Retina (tissue), 1 donor: Measurements from ENCODE around the gene COL5A1.
"Not testable (repeated sequence)": the region's sequence is repeated elsewhere in the genome, so short reads cannot be mapped to it uniquely, and the experiment has no call there.

Experiments
- DNase-seq: peaks from one replicate; pipeline ENCODE4 v3.0.0-alpha.2; 2016

The COL5A1 gene

DNA sequence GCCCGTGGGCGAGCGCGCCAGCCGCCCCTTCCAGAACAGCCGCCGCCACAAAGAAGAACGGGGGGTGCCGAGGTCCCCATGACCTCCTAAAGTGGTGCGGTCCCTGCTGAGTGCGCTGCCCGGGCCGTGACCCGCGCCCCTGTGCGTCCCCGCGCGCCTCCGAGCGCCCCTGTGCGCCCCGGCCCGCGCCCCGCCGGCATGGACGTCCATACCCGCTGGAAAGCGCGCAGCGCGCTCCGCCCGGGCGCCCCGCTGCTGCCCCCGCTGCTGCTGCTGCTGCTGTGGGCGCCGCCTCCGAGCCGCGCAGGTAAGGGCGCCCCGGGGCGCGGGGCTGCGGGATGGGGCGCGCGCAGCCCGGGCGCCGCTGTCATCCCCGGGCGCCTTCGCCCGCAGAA, 384 bp downstream of the COL5A1 start:
- no peak for DNase-seq

DNA sequence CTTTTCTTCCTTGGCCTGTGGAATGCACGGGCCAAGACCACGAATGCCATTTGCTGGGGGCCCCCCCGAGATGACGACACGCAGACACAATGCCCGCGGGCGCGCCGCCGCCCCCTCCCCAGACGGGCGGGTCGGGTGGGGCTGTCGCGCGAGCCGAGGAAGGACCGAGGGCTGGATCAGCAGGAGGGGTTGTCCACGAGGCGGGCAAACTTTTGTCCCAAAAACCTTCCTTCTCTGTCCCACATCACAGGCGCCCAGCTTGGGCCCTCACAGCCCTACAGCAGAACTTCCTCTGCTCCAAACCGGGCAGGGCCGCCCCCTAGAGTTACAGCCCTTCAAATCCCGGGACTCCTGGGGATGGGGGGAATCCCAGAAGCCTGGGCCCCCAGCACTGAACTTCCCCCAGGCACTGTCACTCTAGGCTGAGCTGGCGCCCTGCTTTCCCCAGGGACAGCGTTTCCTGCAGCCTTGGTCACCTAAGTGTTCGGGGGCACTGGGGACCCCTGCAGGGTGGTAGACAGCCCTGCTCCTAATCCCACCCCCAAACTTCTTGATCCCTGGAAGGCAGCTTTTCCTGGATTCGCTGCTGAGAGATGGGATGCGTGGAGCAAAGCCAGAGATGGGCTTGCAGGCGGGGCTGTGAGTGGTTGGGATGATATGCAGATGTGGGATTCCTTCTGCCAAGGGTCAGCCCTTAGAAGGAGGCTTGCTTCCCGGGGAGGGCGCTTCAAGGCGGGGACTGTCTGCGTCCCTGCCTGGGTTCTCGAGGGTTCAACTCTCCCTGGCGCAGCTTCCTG, 980 bp downstream of the COL5A1 start:
- peak; percentile 51 for DNase-seq

DNA sequence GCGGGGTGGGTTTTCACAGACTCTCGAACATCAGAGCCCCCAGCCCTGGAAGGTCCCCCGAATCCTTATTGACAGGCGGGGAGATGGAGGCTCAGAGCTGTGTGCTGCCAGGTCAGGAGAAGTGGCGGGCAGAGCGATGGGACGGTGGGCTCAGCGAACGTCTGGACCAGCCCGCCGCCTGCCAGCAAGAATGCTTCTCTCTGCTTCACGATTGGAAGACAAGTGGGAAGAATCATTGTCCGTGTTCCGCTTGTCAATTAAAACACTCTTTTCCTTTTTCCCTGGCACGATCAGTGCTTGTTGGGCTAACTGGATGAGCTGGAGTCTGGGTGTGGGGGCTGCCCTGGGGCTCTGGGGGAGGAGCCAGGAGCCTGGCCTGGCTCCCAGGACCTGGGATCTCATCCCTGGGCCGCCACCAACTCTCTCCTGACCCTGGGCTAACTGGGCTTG, 1.6 kb downstream of the COL5A1 start:
- peak; percentile 28 for DNase-seq

DNA sequence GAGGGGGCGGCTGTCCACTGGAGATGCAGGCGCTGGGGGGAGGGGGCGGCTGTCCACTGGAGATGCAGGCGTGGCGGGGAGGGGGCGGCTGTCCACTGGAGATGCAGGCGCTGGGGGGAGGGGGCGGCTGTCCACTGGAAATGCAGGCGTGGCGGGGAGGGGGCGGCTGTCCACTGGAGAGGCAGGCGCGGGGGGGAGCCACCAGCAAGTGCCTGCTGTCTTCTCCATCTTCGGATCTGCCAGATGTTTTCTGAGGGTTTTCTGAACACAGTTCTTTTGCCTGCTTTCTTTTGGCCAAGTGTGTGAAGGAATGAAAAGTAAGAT, 2.8 kb downstream of the COL5A1 start:
- not testable (repeated sequence) for DNase-seq

DNA sequence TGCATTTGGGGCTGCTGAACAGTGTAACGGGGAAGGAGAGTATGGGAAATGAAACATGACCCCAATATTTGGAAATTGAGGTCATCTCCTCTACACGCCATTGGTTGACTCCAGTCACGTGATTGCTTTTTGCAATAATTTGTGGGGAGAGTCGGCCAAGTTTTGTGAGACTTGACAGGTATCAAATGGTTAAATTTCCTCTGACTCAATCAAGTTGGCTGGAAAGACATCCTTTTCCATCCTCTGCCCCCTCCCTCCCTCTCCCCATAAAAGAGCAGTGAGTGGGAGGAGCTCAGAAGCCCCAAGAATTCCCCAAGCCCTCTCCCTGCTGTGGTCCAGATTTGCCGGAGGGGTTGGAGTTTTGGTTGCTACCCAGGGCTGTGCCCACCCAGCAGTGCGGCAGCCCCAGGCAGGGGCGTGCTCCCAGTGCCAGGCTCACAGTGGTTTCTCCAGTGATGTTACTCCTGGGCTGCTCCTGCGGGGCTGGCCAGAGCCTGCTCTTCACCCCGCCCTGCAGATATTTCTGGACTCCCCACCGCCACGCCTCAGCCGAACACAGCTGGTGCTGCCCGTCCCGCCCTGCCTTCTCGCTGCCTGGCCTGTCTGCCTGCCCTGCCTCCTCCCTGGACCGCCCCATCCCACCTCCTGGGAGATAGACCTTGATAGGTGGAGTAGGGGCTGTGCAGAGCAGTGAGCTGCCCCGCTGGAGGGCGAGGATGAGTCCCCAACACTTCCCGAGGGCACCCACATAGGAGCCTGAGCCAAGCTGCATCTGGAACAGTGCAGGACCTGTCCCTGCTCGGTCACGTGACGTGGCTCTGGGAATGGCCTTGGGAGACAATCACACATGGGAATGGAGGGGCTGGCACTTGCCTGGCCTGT, 3.4 kb downstream of the COL5A1 start:
- peak; percentile 39 for DNase-seq

DNA sequence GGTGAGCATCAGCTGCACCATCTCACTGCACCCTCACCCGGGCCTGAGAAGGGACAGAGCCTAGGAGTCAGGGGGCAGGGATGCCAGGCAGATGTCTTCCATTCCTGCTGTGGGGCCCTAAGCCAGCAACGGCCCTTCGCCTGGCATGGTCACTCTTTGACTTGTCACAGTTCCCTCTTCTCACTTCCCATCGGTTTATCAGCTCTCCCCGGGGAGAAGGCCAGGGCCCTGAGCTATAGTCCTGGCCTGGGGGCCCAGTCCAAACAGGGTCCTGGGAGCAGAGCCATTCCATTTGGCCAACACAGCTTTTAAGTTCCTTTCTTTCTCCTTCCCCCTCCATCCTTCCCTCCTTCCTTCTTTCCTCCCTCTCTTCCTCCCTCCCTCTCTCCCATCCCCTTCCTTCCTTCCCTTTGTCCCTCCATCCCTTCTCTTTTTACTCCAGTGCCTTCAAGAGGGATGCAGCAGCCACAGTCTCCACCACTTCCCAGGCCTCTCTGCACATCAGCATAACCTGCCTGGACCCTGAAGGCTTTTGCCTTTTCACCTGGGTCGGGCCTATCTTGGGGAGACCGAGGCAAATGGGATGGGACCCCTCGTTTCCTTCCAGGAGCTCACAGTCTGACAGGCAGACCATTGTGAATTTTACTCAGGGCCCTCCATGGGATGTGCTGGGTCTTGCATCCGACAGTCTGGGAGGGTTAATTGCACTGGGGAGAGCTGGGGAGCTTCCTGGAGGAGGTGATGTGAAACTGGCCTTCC, 4.2 kb downstream of the COL5A1 start:
- no peak for DNase-seq

DNA sequence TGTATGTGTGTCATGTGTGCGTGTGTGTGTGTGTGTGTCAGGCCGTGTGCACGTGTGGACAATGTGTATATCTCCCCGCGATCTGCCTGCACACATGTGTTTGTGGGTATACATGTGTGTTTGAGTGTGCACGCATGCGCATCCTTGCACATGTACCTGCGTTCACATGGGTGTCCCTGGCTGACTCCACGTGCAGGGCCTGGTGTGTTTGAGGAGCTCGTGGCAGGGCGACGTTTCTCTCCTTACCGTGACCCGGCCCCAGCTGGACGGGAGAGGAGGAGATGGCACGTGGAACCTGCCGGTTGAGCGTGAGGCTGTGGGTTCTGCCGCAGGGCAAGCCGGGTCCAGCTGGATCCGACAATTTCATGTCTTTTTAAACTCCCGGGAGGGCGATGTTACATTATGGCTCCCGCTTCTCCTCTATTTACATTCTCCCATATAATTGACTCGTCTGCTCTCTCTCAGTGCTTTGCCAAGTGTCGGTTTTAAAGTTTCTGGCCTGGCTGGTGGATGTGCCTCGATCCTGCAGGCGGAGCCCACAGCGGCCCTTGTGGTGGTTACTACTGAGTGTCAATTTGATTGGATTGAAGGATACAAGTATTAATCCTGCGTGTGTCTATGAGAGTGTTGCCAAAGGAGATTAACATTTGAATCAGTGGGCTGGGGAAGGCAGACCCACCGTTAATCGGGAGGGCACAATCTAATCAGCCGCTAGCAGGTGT, 5.9 kb downstream of the COL5A1 start:
- no peak for DNase-seq

DNA sequence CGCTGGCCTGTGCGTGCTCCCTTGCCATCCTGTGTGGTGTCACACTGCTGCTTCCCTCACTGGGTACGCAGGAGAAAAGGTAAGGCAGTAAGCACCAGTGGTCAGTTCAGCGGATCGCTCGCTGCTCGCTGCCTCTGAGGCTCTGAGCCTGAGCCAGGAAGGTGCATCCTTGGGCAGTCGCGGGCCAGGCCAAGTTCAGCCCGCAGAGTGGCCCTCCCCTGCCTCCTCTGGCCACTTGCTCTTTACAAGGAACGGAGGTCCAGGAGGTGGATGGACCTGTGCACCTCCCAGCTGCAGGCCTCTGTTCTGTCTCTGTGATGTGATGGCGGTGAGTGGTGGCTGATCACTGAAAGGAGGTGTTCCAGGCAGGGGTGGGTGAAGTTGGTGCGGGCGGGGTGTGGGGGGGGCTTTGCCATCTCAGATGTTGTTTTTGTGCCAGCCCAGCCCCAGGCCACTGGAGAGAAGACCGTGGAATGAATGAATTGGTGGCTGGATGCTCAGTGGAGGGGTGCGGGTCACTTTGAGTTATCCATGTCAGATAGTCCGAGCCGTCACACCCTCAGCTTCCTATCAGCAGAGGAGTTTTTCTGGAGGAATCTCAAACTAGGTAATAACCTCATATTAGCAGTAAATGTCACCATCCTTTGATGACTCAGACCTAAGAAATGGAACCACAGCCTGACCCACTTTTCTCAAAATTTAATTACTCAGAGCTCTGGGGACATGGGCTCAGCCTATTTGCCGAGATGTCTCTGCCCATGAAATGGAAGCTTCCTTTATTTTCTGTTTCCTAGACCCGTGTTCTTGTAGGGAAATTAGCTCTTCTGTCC, 7.3 kb downstream of the COL5A1 start:
- DNase-seq = no peak

DNA sequence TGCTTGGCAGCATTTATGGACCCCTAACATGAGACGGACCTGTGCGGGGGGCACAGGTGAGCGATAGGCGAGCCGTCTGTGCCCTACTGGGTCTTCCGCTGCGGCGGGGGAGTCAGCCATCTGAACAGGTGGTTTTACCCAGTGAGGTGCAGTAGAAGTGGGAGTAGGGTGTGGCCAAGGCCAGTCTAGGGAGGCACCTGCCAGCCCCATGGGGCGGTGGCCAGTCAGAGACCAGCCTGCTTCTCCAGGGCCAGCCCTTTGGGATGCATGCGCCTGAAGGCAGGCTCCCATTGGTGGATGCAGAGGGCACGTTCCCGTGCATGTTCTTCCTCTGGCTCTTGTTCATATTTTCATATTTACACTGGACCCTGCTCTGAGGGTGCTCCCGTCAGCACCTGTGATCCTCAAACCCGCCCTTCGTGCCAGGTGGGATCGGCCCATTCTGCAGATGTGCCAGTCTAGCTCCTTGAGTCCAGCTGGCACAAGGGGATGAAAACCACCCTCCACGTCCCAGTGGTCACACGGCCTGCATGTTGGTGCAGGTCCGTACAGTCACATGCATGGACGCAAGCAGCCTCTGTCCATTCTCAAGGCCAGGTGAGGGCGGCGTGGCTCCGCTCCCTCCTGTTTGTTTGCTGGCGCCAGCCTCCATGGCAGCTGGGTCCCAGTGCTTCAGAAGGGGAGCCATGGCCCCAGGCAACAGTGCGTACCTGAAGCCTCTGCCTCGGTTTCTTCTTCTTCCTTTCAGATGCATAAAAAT, 9.0 kb downstream of the COL5A1 start:
- DNase-seq = no peak

DNA sequence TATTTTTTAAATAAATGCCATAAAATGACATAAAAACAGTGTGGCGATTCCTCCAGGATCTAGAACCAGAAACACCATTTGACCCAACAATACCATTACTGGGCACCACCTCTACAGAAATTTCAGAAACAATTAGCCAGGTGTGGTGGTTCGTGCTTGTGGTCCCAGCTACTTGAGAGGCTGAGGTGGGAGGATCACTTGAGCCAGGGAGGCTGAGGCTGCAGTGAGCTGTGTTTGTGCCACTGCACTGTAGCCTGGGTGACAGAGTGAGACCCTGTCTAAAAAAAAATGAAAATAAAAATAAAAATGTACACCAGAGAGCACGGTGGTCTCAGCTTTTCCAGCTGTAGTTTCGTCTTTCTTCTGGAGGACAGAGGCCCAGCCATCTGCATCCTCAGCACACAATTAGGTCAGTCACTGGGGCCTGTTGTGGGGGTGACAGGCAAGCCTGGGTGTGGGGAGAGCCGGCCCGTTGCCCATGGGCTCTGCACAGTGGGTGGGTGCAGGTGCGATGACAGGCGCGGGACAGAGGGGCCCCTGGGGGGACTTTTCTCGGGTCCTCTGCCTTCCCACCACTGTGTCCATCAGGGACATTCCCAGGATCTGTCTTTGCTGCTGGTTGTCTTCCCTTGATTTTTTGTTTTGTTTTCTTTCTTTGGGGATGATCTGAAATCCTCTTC, 9.8 kb downstream of the COL5A1 start:
- no peak for DNase-seq

DNA sequence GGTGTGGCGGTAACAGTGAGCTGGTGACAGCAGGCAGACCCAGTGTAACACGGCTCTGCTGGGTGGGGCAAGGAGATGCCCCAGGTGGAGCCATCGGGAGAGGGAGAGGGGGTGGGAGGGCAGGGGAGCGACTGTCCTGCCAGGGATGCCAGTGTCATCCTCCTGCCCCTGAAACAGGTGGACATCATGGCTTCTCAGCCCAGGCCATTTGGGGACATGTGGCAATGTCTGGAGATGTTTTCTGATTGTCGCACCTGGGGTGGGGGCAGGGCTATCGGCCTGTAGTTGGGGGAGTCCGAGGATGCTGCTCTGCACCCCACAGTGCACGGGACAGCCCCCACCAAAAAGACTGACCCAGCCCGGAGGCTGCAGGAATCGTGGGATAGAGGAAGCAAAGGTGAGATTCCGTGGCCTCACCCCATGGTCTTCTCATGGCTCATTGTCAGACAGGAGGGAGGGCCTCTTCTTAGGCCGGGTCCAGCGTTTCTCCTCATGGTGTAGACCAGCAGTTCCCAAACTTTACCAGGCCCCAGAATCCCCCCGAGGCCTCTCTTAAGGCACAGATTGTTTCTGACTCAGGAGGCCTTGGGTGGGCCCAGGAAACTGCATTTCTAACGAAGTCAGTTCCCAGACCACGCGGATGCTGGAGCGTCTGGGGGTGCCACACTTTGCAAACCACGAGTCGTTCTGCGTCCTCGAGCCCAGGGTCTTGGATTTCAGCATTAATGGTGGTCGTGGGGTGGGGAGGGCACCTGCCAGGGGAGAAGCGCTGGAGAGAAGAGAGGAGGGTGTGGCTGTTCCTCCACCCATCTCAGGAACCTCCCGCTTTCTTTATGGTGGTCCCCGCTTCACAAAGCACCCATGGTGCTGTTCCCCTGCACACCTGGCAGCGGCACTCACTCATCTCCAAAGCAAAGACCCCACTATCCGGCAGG, 11.0 kb downstream of the COL5A1 start:
- DNase-seq = no peak

DNA sequence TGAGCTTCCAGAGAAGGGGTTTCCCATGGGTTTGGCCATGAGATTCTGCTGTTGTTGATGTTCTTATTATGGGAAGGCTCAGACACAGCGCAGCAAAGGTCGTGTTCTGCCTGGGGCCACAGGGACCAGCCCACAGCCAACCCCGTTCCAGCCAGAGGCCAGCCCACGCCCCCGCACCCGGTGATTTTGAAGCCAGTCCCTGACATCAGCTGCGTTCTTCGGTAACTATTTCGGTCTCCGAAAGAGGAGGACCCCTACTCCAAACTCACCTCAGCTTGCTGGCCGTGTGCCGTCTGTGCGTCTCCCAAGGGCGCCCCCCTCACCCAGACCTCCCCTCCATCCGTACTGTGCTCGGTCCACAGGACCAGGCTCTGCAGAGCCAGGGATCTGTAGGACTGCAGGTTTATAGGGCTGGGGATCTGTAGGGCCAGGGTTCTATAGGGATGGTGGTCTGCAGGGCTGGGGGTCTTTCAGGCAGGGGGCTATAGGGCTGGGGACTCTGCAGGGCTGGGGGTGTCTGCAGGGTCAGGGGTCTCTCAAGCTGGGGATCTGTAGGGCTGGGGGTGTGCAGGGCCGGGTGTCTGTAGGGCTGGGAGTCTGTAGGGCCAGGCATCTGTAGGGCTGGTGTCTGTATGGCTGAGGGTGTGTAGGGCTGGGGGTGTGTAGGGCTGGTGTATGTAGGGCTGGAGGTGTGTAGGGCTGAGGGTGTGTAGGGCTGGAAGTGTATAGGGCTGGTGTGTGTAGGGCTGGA, 11.8 kb downstream of the COL5A1 start:
- DNase-seq = no peak

DNA sequence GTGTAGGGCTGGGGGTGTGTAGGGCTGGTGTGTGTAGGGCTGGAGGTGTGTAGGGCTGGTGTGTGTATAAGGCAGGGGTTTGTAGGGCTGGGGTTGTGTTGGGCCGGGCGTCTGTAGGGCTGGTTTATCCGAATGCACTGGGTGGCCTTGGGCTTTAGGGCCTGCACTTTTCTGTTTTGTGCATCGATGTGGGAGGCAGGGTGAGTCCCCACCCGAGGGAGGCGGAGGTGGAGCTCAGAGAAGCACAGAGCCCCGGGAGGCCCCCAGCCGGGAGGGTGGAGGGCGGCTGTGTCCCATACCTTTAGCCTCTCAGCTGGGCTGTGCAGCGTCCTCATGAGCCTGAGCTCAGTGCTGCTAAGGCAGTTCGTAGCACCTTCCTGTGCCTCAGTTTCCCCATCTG, 13.5 kb downstream of the COL5A1 start:
- DNase-seq = no peak

DNA sequence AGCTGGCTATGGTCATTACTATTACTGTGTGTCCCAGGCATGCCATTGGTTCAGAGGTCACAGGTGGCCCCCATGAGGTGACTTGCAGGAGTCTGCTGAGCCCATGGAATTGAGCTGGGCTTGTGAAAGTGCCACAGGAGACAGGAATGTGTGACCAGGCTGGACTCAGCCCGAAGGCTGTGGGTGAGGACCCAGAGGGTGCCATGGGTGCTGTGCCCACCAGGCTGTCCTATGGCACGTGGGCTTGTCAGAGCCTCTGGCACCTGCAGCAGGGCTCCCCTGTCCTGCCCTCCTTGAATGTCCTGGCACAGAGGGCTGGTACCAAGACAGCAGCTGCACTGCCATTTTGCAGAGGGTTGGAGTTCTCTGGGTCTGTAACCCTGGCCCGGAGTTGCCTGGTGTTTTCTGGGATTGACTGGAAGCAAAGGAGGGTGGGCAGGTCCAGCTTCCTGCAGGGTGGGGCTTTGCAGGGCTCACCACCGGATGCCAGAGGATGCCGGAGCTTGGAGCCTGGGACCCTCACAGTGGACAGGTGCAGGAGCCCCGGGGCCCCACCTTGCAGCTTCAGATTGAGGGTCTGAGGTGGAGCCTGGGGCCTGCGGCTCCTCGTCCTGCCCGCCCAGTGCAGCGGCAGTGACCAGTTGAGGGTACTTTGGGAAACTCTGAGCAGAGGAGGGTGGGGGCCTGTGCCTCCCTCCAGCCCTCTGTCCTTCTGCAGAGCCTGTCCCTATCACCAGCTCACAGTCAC, 14.2 kb downstream of the COL5A1 start:
- no peak for DNase-seq

DNA sequence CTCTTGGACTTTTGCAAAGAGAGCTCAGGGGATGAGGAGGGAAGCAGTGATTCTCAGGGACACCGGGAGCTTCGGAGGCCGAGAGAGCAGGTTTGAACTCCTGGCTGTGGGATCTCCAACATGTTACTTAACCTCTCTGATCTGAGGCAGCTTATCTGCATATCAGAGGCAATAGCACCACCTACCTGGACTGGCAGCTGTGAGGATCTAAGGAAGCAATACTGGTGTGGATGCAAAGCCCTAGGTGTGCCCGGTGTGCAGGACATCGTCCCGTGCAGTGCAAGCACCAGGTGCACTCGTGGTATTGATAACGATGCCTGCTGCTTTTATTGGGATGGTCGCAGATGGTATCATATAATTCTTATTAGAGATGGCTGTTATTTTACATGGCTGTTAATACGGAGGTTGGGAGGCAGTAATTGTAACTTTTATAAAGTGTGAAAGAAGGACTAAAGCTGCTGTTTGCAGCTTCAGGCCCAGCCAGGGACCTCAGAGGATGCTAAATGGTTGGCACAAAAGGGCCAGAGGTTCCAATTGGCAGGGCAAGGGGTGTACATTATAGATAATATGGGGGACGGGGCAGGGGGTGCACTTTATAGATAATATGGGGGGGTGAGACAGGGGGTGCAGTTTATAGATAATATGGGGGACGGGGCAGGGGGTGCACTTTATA, 14.9 kb downstream of the COL5A1 start:
- DNase-seq = no peak

DNA sequence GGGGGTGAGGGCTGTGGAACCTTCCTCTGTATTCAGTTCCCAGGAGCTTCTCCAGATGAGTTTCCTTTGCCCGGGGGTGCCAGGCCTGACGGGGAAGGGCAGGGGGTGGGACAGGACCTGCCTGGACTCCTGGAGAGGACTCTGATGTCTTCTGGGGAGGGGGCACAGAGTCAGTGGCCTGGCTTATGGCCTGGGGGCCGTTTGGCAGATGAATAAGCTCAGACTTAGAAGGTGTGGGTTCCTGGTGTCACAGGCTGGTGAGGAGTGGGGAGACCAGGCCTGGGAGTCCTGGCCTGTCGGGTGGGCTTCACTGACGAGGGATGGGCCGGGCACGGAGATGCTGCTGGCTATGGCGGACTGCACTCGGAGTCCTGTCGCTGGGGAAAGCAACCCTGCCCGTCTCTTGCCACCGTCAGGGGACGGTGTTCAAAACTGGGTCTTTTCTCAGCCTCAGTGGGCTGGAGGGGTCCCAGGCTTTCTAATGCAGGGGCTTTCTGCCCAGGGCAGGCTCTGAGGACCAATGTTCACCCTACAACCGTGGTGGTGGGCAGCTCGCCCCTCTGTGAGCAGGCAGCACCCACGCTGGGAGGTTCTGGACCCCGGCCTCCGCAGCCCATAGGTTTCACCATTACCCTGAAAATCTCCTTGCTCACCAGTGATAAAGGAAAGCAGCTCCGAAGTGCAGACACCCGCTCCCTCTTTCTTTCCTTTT, 16.2 kb downstream of the COL5A1 start:
- no peak for DNase-seq
